GM12865 (cell line): Measurements from ENCODE around the gene PFDN5.

Experiments used
- DNase-seq: peaks from one replicate; pipeline ENCODE4 v3.0.0; 2010; ENCODE audit warnings: low read depth
- H3K4me3 ChIP-seq: 2 replicates; pipeline ENCODE4 v1.5.1; 2011; ENCODE audit warnings: mild to moderate bottlenecking, low read depth, low read length, control low read depth
- TF ChIP-seq, protein P1 (sequence below): IDR thresholded peaks from 2 replicates; pipeline ENCODE4 v1.5.1; 2011; ENCODE audit warnings: low read length, control low read depth, low read depth, inconsistent platforms; ENCODE audit not compliant: insufficient read depth; ENCODE audit errors: missing control alignments

The PFDN5 gene

GRCh38 chr12:53338017-53338416 lies 42.7 kb downstream of the PFDN5 start:
- no peak overlapping the region for H3K4me3 ChIP-seq
- no peak for DNase-seq
- TF ChIP-seq, protein P1, sequence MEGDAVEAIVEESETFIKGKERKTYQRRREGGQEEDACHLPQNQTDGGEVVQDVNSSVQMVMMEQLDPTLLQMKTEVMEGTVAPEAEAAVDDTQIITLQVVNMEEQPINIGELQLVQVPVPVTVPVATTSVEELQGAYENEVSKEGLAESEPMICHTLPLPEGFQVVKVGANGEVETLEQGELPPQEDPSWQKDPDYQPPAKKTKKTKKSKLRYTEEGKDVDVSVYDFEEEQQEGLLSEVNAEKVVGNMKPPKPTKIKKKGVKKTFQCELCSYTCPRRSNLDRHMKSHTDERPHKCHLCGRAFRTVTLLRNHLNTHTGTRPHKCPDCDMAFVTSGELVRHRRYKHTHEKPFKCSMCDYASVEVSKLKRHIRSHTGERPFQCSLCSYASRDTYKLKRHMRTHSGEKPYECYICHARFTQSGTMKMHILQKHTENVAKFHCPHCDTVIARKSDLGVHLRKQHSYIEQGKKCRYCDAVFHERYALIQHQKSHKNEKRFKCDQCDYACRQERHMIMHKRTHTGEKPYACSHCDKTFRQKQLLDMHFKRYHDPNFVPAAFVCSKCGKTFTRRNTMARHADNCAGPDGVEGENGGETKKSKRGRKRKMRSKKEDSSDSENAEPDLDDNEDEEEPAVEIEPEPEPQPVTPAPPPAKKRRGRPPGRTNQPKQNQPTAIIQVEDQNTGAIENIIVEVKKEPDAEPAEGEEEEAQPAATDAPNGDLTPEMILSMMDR = no peak

DNA sequence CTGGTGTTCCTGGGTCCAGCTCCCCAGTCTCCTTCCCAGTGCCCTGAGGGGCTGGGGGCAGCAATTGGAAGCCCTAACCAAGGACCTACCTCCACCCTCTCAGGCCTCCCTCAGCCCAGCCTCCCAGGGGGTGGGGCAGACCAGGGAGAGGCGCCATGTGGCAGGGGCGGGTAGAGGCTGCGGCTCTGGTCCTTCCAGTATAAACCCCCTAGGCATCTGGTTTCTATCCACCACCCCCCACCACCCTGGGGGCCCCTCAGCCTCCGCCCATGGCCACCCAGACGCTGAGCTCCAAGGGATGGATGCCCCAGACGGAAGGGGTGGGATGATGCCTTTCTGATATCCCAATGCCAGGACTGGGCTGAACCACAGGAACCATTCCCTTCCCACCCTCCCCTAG lies 43.6 kb downstream of the PFDN5 start:
- DNase-seq = no peak
- H3K4me3 ChIP-seq = no peak overlapping the region
- TF ChIP-seq, protein P1 = no peak

GRCh38 chr12:53340398-53340797 lies 45.1 kb downstream of the PFDN5 start:
- no peak for DNase-seq
- H3K4me3 ChIP-seq = no peak overlapping the region
- TF ChIP-seq, protein P1 = no peak

GRCh38 chr12:53343449-53343848 lies 48.1 kb downstream of the PFDN5 start:
- no peak for DNase-seq
- TF ChIP-seq, protein P1 = no peak
- H3K4me3 ChIP-seq = no peak overlapping the region

- DNase-seq = no peak
- TF ChIP-seq, protein P1 = no peak
- no peak overlapping the region for H3K4me3 ChIP-seq
These were observed 48.6 kb downstream of the PFDN5 start for GRCh38 chr12:53343969-53344368.

DNA sequence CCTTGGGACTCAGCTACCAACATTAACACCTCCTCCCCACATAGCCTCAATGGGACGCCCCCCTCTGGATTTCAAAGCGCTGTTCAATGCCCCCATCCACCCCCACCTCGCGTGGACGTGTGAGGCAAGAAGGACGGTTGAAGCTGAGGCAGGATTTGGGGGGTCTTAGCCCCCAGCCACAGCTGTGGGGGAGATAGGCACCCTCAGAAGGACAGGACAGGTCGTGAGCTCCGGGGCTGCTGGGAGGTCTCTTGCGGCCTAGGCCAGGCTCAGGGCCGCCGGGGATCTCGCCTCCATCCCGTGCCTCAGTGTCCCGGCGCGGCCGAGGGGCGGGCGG lies 49.1 kb downstream of the PFDN5 start:
- no peak overlapping the region; the same call in 1 of the 2 replicates for H3K4me3 ChIP-seq
- TF ChIP-seq, protein P1 = no peak
- DNase-seq = no peak

DNA sequence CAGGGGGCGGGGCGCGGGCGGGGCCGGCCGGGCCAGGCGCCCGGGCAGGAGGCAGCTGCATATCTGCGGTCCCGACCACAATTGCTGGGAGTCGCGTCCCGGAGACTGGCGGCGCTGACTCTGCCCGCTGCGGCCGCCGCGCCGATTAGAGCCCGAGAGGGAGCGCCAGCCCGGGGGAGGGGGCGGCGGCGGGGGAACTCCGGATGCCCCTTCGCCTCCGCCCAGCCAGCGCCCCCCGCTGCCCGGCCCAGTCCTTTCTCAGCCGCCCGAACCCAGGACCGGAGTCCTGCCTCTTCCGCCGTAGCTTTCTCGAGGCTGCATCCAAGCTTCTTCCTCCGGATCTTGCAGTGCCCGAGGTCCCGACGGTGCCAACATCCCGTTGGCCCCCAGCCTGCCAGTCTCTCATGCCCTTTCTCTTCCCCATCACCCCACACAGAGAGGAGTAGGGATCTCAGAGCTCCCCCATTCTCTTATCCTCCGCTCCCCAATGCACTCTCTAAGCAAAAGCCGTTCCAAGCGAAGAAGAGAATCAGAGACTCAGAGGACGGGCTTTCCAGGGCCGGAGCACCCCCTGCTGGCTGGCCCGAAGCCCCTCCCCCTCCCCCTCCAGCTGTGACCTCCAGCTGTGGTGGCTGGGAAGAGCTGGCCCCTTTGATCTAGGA lies 49.6 kb downstream of the PFDN5 start:
- DNase-seq = peak; percentile 80
- TF ChIP-seq, protein P1 = peak; percentile 81
- H3K4me3 ChIP-seq = peak overlapping the region; percentile 63
